Activated naive CD8-positive, alpha-beta T cell treated with anti-CD3 and anti-CD28 coated beads for 36 hours (primary cell): Measurements from ENCODE around the gene DESI1. TPM values are rescaled to one million over a fixed set of nuclear protein-coding genes. Genes with fewer than 3 reads are reported as not detected.
"Not testable (repeated sequence)": the region's sequence is repeated elsewhere in the genome, so short reads cannot be mapped to it uniquely, and the experiment has no call there.

Experiments used
- DNase-seq: peaks from one replicate; pipeline ENCODE4 v3.0.0; 2021
- H3K27ac Mint-ChIP-seq: one replicate; pipeline ENCODE4 v1.8.0; 2022; ENCODE audit warnings: mild to moderate bottlenecking, moderate library complexity, mixed read lengths
- H3K27me3 Mint-ChIP-seq: one replicate; pipeline ENCODE4 v1.8.0; 2022; ENCODE audit warnings: mild to moderate bottlenecking, mixed read lengths
- H3K36me3 Mint-ChIP-seq: one replicate; pipeline ENCODE4 v1.8.0; 2021; ENCODE audit warnings: mild to moderate bottlenecking, mixed read lengths
- H3K4me1 Mint-ChIP-seq: one replicate; pipeline ENCODE4 v1.8.0; 2021; ENCODE audit warnings: mixed read lengths
- H3K4me3 Mint-ChIP-seq: one replicate; pipeline ENCODE4 v1.8.0; 2022; ENCODE audit warnings: mild to moderate bottlenecking, moderate library complexity, mixed read lengths
- H3K9me3 Mint-ChIP-seq: one replicate; pipeline ENCODE4 v1.8.0; 2022; ENCODE audit warnings: mixed read lengths
- total RNA-seq, 2 experiments: library from RNA; stranded (reverse); gene quantifications; one replicate each; pipeline ENCODE4 v1.2.3, GENCODE V29; 2021

DESI1 gene
- total RNA-seq, 2 experiments from 2014 or later: 67.0 to 78.8 TPM

GRCh38 chr22:41564563-41564962 lies 56.3 kb downstream of the DESI1 start:
- peaks cover 5% of the 10 kb centered on the region for H3K4me1 Mint-ChIP-seq
- no peaks in the 10 kb centered on the region for H3K9me3 Mint-ChIP-seq
- DNase-seq: no peak
- H3K27me3 Mint-ChIP-seq: peaks cover 28% of the 10 kb centered on the region
- H3K36me3 Mint-ChIP-seq: no peaks in the 10 kb centered on the region
- H3K4me3 Mint-ChIP-seq: no peak overlapping the region
- no peak overlapping the region for H3K27ac Mint-ChIP-seq

GRCh38 chr22:41563051-41563711 lies 57.7 kb downstream of the DESI1 start:
- Mint-ChIP-seq H3K4me1 (peaks cover 5% of the 10 kb centered on the region), H3K4me3 (no peak overlapping the region), H3K9me3 (no peaks in the 10 kb centered on the region), H3K36me3 (no peaks in the 10 kb centered on the region), H3K27ac (no peak overlapping the region), H3K27me3 (peaks cover 38% of the 10 kb centered on the region)
- no peak for DNase-seq

- Mint-ChIP-seq H3K4me1 (peaks cover 7% of the 10 kb centered on the region), H3K36me3 (no peaks in the 10 kb centered on the region), H3K4me3 (no peak overlapping the region), H3K9me3 (no peaks in the 10 kb centered on the region), H3K27ac (no peak overlapping the region), H3K27me3 (peaks cover 43% of the 10 kb centered on the region)
- no peak for DNase-seq
Observed at GRCh38 chr22:41562461-41562860, 58.4 kb downstream of the DESI1 start.

- H3K27ac Mint-ChIP-seq: no peak overlapping the region
- H3K4me1 Mint-ChIP-seq: peaks cover 10% of the 10 kb centered on the region
- H3K4me3 Mint-ChIP-seq: no peak overlapping the region
- H3K36me3 Mint-ChIP-seq: no peaks in the 10 kb centered on the region
- no peaks in the 10 kb centered on the region for H3K9me3 Mint-ChIP-seq
- H3K27me3 Mint-ChIP-seq: peaks cover 44% of the 10 kb centered on the region
- no peak for DNase-seq
Observed at GRCh38 chr22:41561788-41562187, 59.1 kb downstream of the DESI1 start.

- DNase-seq: no peak
- Mint-ChIP-seq H3K4me3 (no peak overlapping the region), H3K4me1 (peaks cover 10% of the 10 kb centered on the region), H3K27me3 (peaks cover 44% of the 10 kb centered on the region), H3K27ac (no peak overlapping the region), H3K9me3 (no peaks in the 10 kb centered on the region), H3K36me3 (no peaks in the 10 kb centered on the region)
Observed at GRCh38 chr22:41561335-41561734, 59.5 kb downstream of the DESI1 start.

GRCh38 chr22:41560095-41560471 lies 60.8 kb downstream of the DESI1 start:
- Mint-ChIP-seq H3K4me1 (peaks cover 6% of the 10 kb centered on the region), H3K36me3 (no peaks in the 10 kb centered on the region), H3K4me3 (no peak overlapping the region), H3K27ac (no peak overlapping the region), H3K27me3 (peaks cover 44% of the 10 kb centered on the region), H3K9me3 (no peaks in the 10 kb centered on the region)
- no peak for DNase-seq

- not testable (repeated sequence) for H3K4me3 Mint-ChIP-seq, DNase-seq, H3K36me3 Mint-ChIP-seq, H3K9me3 Mint-ChIP-seq, H3K4me1 Mint-ChIP-seq, H3K27ac Mint-ChIP-seq
- peaks cover 49% of the 10 kb centered on the region for H3K27me3 Mint-ChIP-seq
Observed at GRCh38 chr22:41558241-41558630, 62.6 kb downstream of the DESI1 start.

GRCh38 chr22:41557401-41558240 lies 63.2 kb downstream of the DESI1 start:
- Mint-ChIP-seq H3K36me3 (no peaks in the 10 kb centered on the region), H3K4me3 (no peak overlapping the region), H3K27ac (no peak overlapping the region), H3K4me1 (peaks cover 6% of the 10 kb centered on the region), H3K27me3 (peaks cover 49% of the 10 kb centered on the region), H3K9me3 (no peaks in the 10 kb centered on the region)
- DNase-seq: no peak

- H3K27me3 Mint-ChIP-seq: peaks cover 41% of the 10 kb centered on the region
- H3K9me3 Mint-ChIP-seq: no peaks in the 10 kb centered on the region
- H3K4me1 Mint-ChIP-seq: peaks cover 6% of the 10 kb centered on the region
- no peaks in the 10 kb centered on the region for H3K36me3 Mint-ChIP-seq
- no peak overlapping the region for H3K27ac Mint-ChIP-seq
- no peak overlapping the region for H3K4me3 Mint-ChIP-seq
- DNase-seq: no peak
Observed at GRCh38 chr22:41556561-41556960, 64.3 kb downstream of the DESI1 start.

- Mint-ChIP-seq H3K36me3 (no peaks in the 10 kb centered on the region), H3K9me3 (no peaks in the 10 kb centered on the region), H3K4me1 (peaks cover 6% of the 10 kb centered on the region)
Observed at GRCh38 chr22:41555325-41555982, 65.4 kb downstream of the DESI1 start.

GRCh38 chr22:41551877-41552582 lies 68.8 kb downstream of the DESI1 start:
- no peak overlapping the region for H3K4me3 Mint-ChIP-seq
- H3K27me3 Mint-ChIP-seq: peaks cover 5% of the 10 kb centered on the region
- DNase-seq: no peak
- H3K27ac Mint-ChIP-seq: no peak overlapping the region
- H3K9me3 Mint-ChIP-seq: no peaks in the 10 kb centered on the region
- peaks cover 1% of the 10 kb centered on the region for H3K4me1 Mint-ChIP-seq
- H3K36me3 Mint-ChIP-seq: no peaks in the 10 kb centered on the region

More at GRCh38 chr22:41555325-41555982, 65.4 kb downstream of the DESI1 start:
- no peak overlapping the region for H3K4me3 Mint-ChIP-seq
- no peak for DNase-seq
- H3K27me3 Mint-ChIP-seq: peaks cover 30% of the 10 kb centered on the region
- no peak overlapping the region for H3K27ac Mint-ChIP-seq

GRCh38 chr22:41550952-41551491 lies 69.8 kb downstream of the DESI1 start:
- no peaks in the 10 kb centered on the region for H3K36me3 Mint-ChIP-seq
- H3K4me3 Mint-ChIP-seq: no peak overlapping the region
- no peaks in the 10 kb centered on the region for H3K9me3 Mint-ChIP-seq

GRCh38 chr22:41548830-41549211 lies 72.0 kb downstream of the DESI1 start:
- no peak overlapping the region for H3K4me3 Mint-ChIP-seq
- H3K27me3 Mint-ChIP-seq: peaks cover 4% of the 10 kb centered on the region
- H3K36me3 Mint-ChIP-seq: peaks cover 1% of the 10 kb centered on the region
- no peak overlapping the region for H3K27ac Mint-ChIP-seq
- DNase-seq: no peak
- no peaks in the 10 kb centered on the region for H3K9me3 Mint-ChIP-seq
- peaks cover 9% of the 10 kb centered on the region for H3K4me1 Mint-ChIP-seq

More at GRCh38 chr22:41550952-41551491, 69.8 kb downstream of the DESI1 start:
- Mint-ChIP-seq H3K27ac (no peak overlapping the region), H3K4me1 (no peaks in the 10 kb centered on the region), H3K27me3 (peaks cover 5% of the 10 kb centered on the region)
- no peak for DNase-seq
